Stimulated activated CD8-positive, alpha-beta memory T cell treated with anti-CD3 and anti-CD28 coated beads, Interleukin-15, amount 100 ng/mL, for 4 hours (primary cell): ENCODE results near the gene SLFNL1.

Experiments used
- DNase-seq, 2 donors: peaks; one replicate each; pipeline ENCODE4 v3.0.0-alpha.2; 2020; ENCODE audit warnings: low read depth in 2 of 2

The SLFNL1 gene

GRCh38 chr1:41021526-41022308, at the start of gene SLFNL1:
SLFNL1 (minus strand) TSS chr1:41021725; CDS start chr1:41020660, 1,065 bp downstream.
- DNase-seq = no peak

GRCh38 chr1:41056907-41057306, 35.4 kb upstream of the SLFNL1 start:
- no peak for DNase-seq

- no peak for DNase-seq
These were observed 31.8 kb upstream of the SLFNL1 start for GRCh38 chr1:41053316-41053715.

GRCh38 chr1:41051022-41051421, 29.5 kb upstream of the SLFNL1 start:
- DNase-seq = no peak

- DNase-seq = no peak
These were observed 27.0 kb upstream of the SLFNL1 start for GRCh38 chr1:41048540-41048939.

- no peak for DNase-seq
These were observed 24.8 kb upstream of the SLFNL1 start for GRCh38 chr1:41046347-41046775.

GRCh38 chr1:41045740-41046139, 24.2 kb upstream of the SLFNL1 start:
- DNase-seq = no peak

- DNase-seq = no peak
These were observed 22.7 kb upstream of the SLFNL1 start for GRCh38 chr1:41044187-41044586.

GRCh38 chr1:41041614-41042270, 20.2 kb upstream of the SLFNL1 start:
- DNase-seq = no peak

- DNase-seq = no peak
These were observed 16.6 kb upstream of the SLFNL1 start for GRCh38 chr1:41038110-41038509.

- DNase-seq = no peak
These were observed 15.8 kb upstream of the SLFNL1 start for GRCh38 chr1:41037116-41037903.

GRCh38 chr1:41033272-41033671, 11.7 kb upstream of the SLFNL1 start:
- DNase-seq = no peak

- no peak for DNase-seq
These were observed 10.6 kb upstream of the SLFNL1 start for GRCh38 chr1:41032147-41032546.

- no peak for DNase-seq
These were observed 9.5 kb upstream of the SLFNL1 start for GRCh38 chr1:41030872-41031616.

GRCh38 chr1:41028034-41028642, 6.6 kb upstream of the SLFNL1 start:
- no peak for DNase-seq

GRCh38 chr1:41025979-41026819, 4.7 kb upstream of the SLFNL1 start:
- no peak for DNase-seq

GRCh38 chr1:41024953-41025352, 3.4 kb upstream of the SLFNL1 start:
- DNase-seq = no peak

- no peak for DNase-seq
These were observed 1.9 kb upstream of the SLFNL1 start for GRCh38 chr1:41023279-41023990.

GRCh38 chr1:41022424-41022823, 899 bp upstream of the SLFNL1 start:
- DNase-seq = no peak

- no peak for DNase-seq
These were observed 871 bp downstream of the SLFNL1 start for GRCh38 chr1:41020654-41021053.
